Daoy (cell line): ENCODE data around the gene GPR84. TPM values are rescaled to one million over a fixed set of nuclear protein-coding genes. Genes with fewer than 3 reads are reported as not detected.

ENCODE experiments used
- DNase-seq: peaks from one replicate; pipeline ENCODE4 v3.0.0-alpha.2; 2015; ENCODE audit warnings: low read depth
- total RNA-seq: library from RNA; depleted of rRNA; stranded (reverse); fragments of >200 nt; shearing (Covaris generic); gene quantifications from 2 replicates; pipeline ENCODE4 v1.2.3, GENCODE V29; 2014

GPR84 gene
- total RNA-seq, 1 experiment from 2014 or later: not detected

GRCh38 chr12:54392485-54393206, 28.4 kb upstream of the GPR84 start:
- no peak for DNase-seq

GRCh38 chr12:54390668-54391551, 26.6 kb upstream of the GPR84 start:
- DNase-seq: no peak

- DNase-seq: no peak
Measured at GRCh38 chr12:54390176-54390667, 25.9 kb upstream of the GPR84 start.

GRCh38 chr12:54389607-54390175, 25.4 kb upstream of the GPR84 start:
- DNase-seq: no peak

GRCh38 chr12:54389134-54389508, 24.8 kb upstream of the GPR84 start:
- DNase-seq: no peak

GRCh38 chr12:54388237-54389133, 24.2 kb upstream of the GPR84 start:
- no peak for DNase-seq

GRCh38 chr12:54387114-54387467, 22.8 kb upstream of the GPR84 start:
- no peak for DNase-seq

GRCh38 chr12:54386403-54387113, 22.3 kb upstream of the GPR84 start:
- no peak for DNase-seq

- DNase-seq: no peak
Measured at GRCh38 chr12:54385251-54385914, 21.1 kb upstream of the GPR84 start.

- DNase-seq: no peak
Measured at GRCh38 chr12:54384591-54385041, 20.3 kb upstream of the GPR84 start, which contains the start of gene ZNF385A. TSS of gene ZNF385A (minus strand) at chr12:54384733. CDS start at chr12:54384514, 219 bp downstream.

- peak; percentile 85 for DNase-seq
Measured at GRCh38 chr12:54383041-54383609, 18.8 kb upstream of the GPR84 start.

GRCh38 chr12:54381136-54381535, 16.9 kb upstream of the GPR84 start:
- DNase-seq: no peak

- DNase-seq: peak; percentile 95
Measured at GRCh38 chr12:54379398-54380201, 15.3 kb upstream of the GPR84 start.

GRCh38 chr12:54378796-54379397, 14.6 kb upstream of the GPR84 start:
- DNase-seq: peak; percentile 73

GRCh38 chr12:54377797-54378515, 13.7 kb upstream of the GPR84 start:
- DNase-seq: no peak

- no peak for DNase-seq
Measured at GRCh38 chr12:54377007-54377406, 12.7 kb upstream of the GPR84 start.

GRCh38 chr12:54376596-54376995, 12.3 kb upstream of the GPR84 start:
- DNase-seq: no peak

GRCh38 chr12:54375259-54375579, 10.9 kb upstream of the GPR84 start:
- no peak for DNase-seq
